Kidney glomerular epithelial cell (primary cell): ENCODE results near the gene ZNF169.
"Not testable (repeated sequence)": the region's sequence is repeated elsewhere in the genome, so short reads cannot be mapped to it uniquely, and the experiment has no call there.

Experiments
- DNase-seq: peaks from one replicate; lab custom pipeline; 2025; lab: John Stamatoyannopoulos, UW

The ZNF169 gene

DNA sequence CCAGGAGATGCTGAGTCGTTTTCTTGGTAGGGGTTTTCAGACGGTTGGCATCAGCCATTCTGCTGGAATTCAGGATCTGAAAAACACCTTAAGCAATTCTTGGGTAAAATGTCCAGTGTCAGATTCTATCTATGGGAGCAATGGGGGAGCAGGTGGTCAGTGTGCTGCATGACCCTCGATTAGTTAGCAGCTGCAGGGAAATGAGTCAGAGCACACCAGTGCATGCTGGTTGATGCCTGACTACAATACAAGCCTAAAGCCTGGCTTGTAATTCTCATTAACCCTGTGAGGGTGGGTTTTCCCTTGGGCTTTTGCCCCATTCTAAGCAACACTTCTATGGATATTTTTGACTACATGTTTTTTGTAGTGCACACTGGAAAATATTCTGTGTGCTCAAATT lies 89.7 kb downstream of the ZNF169 start:
- not testable (repeated sequence) for DNase-seq
